Right lobe of liver (tissue), 6 donors: ENCODE measurements around the gene C17orf58. TPM values are rescaled to one million over a fixed set of nuclear protein-coding genes. Genes with fewer than 3 reads are reported as not detected.
"Not testable (repeated sequence)": the region's sequence is repeated elsewhere in the genome, so short reads cannot be mapped to it uniquely, and the experiment has no call there.

Experiments used
- ATAC-seq, 4 donors: fragments of 200-7000 bp; cut with Tn5 transposase; one replicate each; pipeline ENCODE4 v1.9.1; 2020; ENCODE audit warnings: mild to moderate bottlenecking in 4 of 4, moderate library complexity in 4 of 4
- DNase-seq, 3 donors: peaks; one replicate each; pipeline ENCODE4 v3.0.0-alpha.2; 2020
- H3K27ac ChIP-seq, 3 donors: fragments of 200-600 bp; one replicate each; pipeline ENCODE4 v1.8.0; 2022
- H3K27me3 ChIP-seq, 2 donors: fragments of 200-600 bp; one replicate each; pipeline ENCODE4 v1.8.0; 2022
- H3K36me3 ChIP-seq, 4 donors: fragments of 200-600 bp; sonication (generic) in 1 of 4; one replicate each; pipeline versions ENCODE4 v1.5.1 to v1.8.0; 2017 to 2022; ENCODE audit warnings: control low read depth in 1 of 4
- H3K4me1 ChIP-seq, 4 donors: fragments of 200-600 bp; sonication (generic) in 1 of 4; one replicate each; pipeline versions ENCODE4 v1.5.1 to v1.8.0; 2017 to 2022; ENCODE audit warnings: control low read depth in 1 of 4
- H3K4me3 ChIP-seq, 3 donors: fragments of 200-600 bp; one replicate each; pipeline ENCODE4 v1.8.0; 2022
- H3K9me3 ChIP-seq, 4 donors: fragments of 200-600 bp; sonication (generic) in 1 of 4; one replicate each; pipeline versions ENCODE4 v1.5.1 to v1.8.0; 2017 to 2022; ENCODE audit warnings: control low read depth in 1 of 4
- CTCF ChIP-seq, 4 donors: fragments of 200-600 bp in 3 of 4; fragments of 450-650 bp in 1 of 4; IDR thresholded peaks; one replicate each; pipeline versions ENCODE4 v1.5.1 to v1.8.0; 2016 to 2022; ENCODE audit warnings: antibody characterized with exemption in 4 of 4, mild to moderate bottlenecking in 2 of 4
- POLR2A ChIP-seq: fragments of 450-650 bp; IDR thresholded peaks from one replicate; pipeline ENCODE4 v1.6.1; 2017; ENCODE audit warnings: antibody characterized with exemption, mild to moderate bottlenecking
- WGBS: methylation state at CpG from one replicate; pipeline ENCODE4 v1.1.6; 2018; ENCODE audit warnings: low coverage, low lambda C conversion rate; ENCODE audit not compliant: insufficient coverage; ENCODE audit errors: missing lambda C conversion rate; 5-methylcytosine and 5-hydroxymethylcytosine counted together
- intact Hi-C, 2 donors: fragments of 100-400 bp; cut with DNase I; formaldehyde crosslinking; loops; one replicate each; pipeline versions ENCODE4 v1.11.2 to v1.14.1; 2022
- long read RNA-seq: library from polyadenylated mRNA; unstranded; transcript quantifications from one replicate; pipeline ENCODE4 v2.0.0, GENCODE V29; 2019
- total RNA-seq, 6 experiments: library from RNA; depleted of rRNA in 2 of 6; stranded (reverse); fragments of >200 nt in 2 of 6; fragmentation: NEBNext Ultra II Directional in 3 of 6; extraction: Animal tissue kit (Norgen Biotek cat#: 25700) in 3 of 6; gene quantifications; one replicate each; pipeline versions ENCODE4 v1.1.0 to v1.2.4, GENCODE V29; 2016 to 2023
- donor health status: DM: no; HTN: yes; CAD: no.
- donor health status: DM: no; HTN: no; CAD: no.
- donor health status: DM: no; HTN: no; CAD: no.
- donor health status: DM: no; HTN: yes; CAD: no.
- donor health status: DM: no; HTN: yes; CAD: no.

The C17orf58 gene
- 10 to 100 TPM in 1 of 6 experiments, 1 to 10 TPM in 5; 7.2 to 12.4 (median 8.3) TPM for total RNA-seq
- long read RNA-seq, partial matches to known transcripts = 1 of 6 reads
- long read RNA-seq, other reads (novel, unspliced or antisense) = 1 of 6 reads

GRCh38 chr17:67996301-67997171, at the start of gene C17orf58:
TSS of gene C17orf58 (minus strand) at chr17:67996469. CDS start at chr17:67996198, 271 bp downstream.
- Histone ChIP-seq H3K4me3 (peak within 1 kb of the TSS; percentile 30 to 53 (median 49)), H3K27ac (peak within 1 kb of the TSS in 2 of 3 donors; percentile 36 to 84), H3K4me1 (peaks cover 0 to 13% (median 0%) of the 10 kb centered on the region in 4 donors)
- H3K9me3 ChIP-seq, DNase-seq, ATAC-seq, H3K36me3 ChIP-seq, intact Hi-C loops, H3K27me3 ChIP-seq: not testable (repeated sequence)
- 34% methylated on average over 23 of the region's 25 CpGs for WGBS

GRCh38 chr17:68036304-68037147, 40.3 kb upstream of the C17orf58 start:
- WGBS = 18% methylated on average over 9 of the region's 11 CpGs
- intact Hi-C loops = no loop called here
- H3K36me3 ChIP-seq = peaks cover 0 to 20% (median 5%) of the 10 kb centered on the region in 4 donors
- TF ChIP-seq CTCF (IDR thresholded peaks at IDR 0.05) = no peak
- H3K9me3 ChIP-seq = no peaks in the 10 kb centered on the region
- DNase-seq (no peak), ATAC-seq (no peak)
- H3K4me1 ChIP-seq = peaks cover 0 to 13% (median 0%) of the 10 kb centered on the region in 4 donors
- peak overlapping the region; percentile 64 to 95 (median 92) for H3K4me3 ChIP-seq
- no peaks in the 10 kb centered on the region for H3K27me3 ChIP-seq
- H3K27ac ChIP-seq = peak overlapping the region; percentile 22 to 78 (median 55)

- ATAC-seq (peak; percentile 92 to 96 (median 95)), DNase-seq (peak; percentile 90 to 96 (median 95))
- peak within 1 kb of the TSS; percentile 22 to 78 (median 55) for H3K27ac ChIP-seq
- 0% methylated on average over 16 of the region's 72 CpGs for WGBS
- intact Hi-C loops = no loop called here
- no peaks in the 10 kb centered on the region for H3K9me3 ChIP-seq
- peak within 1 kb of the TSS; percentile 64 to 95 (median 92) for H3K4me3 ChIP-seq
- H3K4me1 ChIP-seq = peaks cover 0 to 13% (median 0%) of the 10 kb centered on the region in 4 donors
- TF ChIP-seq POLR2A (peak; percentile 77), CTCF (IDR thresholded peaks at IDR 0.05) (no peak)
- H3K27me3 ChIP-seq = no peaks in the 10 kb centered on the region
- H3K36me3 ChIP-seq = peaks cover 0 to 13% (median 1%) of the 10 kb centered on the region in 4 donors
These were observed 39.4 kb upstream of the C17orf58 start, which contains the start of gene KPNA2 for GRCh38 chr17:68035523-68036303. TSS of gene KPNA2 (plus strand) at chr17:68035735. CDS start at chr17:68037133, 1,398 bp downstream.

- TF ChIP-seq POLR2A (no peak), CTCF (IDR thresholded peaks at IDR 0.05) (no peak)
- H3K9me3 ChIP-seq = no peaks in the 10 kb centered on the region
- H3K36me3 ChIP-seq = peaks cover 0 to 9% (median 0%) of the 10 kb centered on the region in 4 donors
- 7% methylated on average over 10 of the region's 27 CpGs for WGBS
- peak overlapping the region in 2 of 3 donors; percentile 28 to 34 for H3K4me3 ChIP-seq
- intact Hi-C loops = no loop called here
- DNase-seq (peak; percentile 94 to 95 (median 95)), ATAC-seq (peak; percentile 89 to 93 (median 92))
- H3K27me3 ChIP-seq = no peaks in the 10 kb centered on the region
- no peak overlapping the region for H3K27ac ChIP-seq
- H3K4me1 ChIP-seq = peaks cover 0 to 13% (median 0%) of the 10 kb centered on the region in 4 donors
These were observed 38.9 kb upstream of the C17orf58 start for GRCh38 chr17:68035131-68035522.
